WI38 (cell line): ENCODE measurements around the gene LAMC2.

Source experiments
- H3K4me3 ChIP-seq: 2 replicates; pipeline ENCODE4 v1.5.1; 2011; ENCODE audit warnings: low read depth, mild to moderate bottlenecking, control low read depth, low read length
- CTCF ChIP-seq: IDR thresholded peaks from 2 replicates; pipeline ENCODE4 v1.5.1; 2012; ENCODE audit warnings: low read depth, mild to moderate bottlenecking, control low read depth, low read length

LAMC2 gene

DNA sequence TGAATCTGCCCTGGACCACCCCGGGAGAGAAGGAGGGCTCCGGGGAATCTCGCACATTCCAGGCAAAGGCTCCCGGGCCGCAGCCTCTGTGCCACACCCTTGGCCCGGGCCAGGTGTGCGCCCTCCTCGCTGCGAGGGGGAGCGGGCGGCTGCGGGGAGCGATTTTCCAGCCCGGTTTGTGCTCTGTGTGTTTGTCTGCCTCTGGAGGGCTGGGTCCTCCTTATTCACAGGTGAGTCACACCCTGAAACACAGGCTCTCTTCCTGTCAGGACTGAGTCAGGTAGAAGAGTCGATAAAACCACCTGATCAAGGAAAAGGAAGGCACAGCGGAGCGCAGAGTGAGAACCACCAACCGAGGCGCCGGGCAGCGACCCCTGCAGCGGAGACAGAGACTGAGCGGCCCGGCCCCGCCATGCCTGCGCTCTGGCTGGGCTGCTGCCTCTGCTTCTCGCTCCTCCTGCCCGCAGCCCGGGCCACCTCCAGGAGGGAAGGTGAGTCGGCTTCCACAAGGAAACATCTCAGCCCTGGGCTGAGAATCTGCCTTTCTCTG lies at the start of gene LAMC2:
Gene LAMC2 (plus strand): TSS at position 324 of the 550 bp plus-strand sequence. CDS start 89 bp downstream, at position 413.
- no peak for TF ChIP-seq CTCF
- H3K4me3 ChIP-seq = no peak within 1 kb of the TSS

GRCh38 chr1:183137782-183138181 lies 48.3 kb upstream of the LAMC2 start:
- no peak overlapping the region for H3K4me3 ChIP-seq
- TF ChIP-seq CTCF = no peak

GRCh38 chr1:183138301-183138700 lies 47.8 kb upstream of the LAMC2 start:
- TF ChIP-seq CTCF = no peak

DNA sequence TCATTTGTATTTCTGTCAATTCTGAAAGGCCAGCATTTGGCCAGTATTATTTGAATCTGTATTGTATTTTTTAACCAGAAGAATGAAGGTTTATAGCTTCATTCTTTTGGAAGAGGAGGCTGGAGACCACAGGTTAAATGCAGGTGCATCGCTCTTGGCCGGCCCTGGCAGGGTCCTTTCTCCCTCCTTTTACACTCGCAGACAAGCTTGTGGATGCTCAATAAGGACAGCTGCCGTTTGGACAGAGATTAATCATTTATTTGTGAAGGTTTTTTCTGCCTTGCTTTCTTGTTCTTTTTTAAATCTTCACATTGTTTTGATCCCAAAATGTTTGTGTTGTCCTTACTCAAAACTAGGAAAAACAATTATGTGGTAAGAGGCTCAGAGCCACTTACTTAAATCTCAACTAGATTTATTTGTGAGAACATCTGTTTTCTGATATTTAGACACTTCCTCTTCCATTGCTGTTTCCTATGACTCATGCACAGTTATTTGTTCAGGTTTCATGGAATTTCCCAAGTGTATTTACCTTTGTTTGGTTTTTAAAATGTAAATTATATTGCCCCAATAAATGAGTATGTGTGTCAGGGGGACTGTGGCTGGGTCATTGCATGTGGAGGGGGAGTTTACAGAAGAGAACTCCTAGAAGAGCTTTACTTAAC lies 46.7 kb upstream of the LAMC2 start:
- H3K4me3 ChIP-seq = no peak overlapping the region
- TF ChIP-seq CTCF = no peak

More at GRCh38 chr1:183138301-183138700, 47.8 kb upstream of the LAMC2 start:
- no peak overlapping the region for H3K4me3 ChIP-seq

GRCh38 chr1:183140633-183141032 lies 45.4 kb upstream of the LAMC2 start:
- no peak for TF ChIP-seq CTCF
- H3K4me3 ChIP-seq = no peak overlapping the region

DNA sequence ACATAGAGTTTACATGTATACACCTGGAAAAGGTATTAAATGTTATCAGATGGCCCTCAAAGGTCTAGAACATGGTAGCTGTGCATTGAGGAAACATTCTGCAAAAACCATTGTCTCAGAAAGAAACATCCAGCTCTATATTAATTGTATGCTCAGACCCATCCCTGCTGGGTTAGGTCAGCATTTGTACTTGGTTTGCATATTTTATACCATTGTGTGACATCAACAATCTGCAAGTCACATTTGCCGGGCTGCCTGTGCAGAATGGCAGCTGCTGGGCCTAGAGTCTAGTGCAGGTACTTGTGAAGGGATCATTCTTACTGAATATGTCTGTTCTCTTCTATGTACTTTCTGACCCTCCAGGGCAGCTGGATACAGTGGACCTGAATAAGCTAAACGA lies 43.9 kb upstream of the LAMC2 start:
- no peak for TF ChIP-seq CTCF

GRCh38 chr1:183143576-183144315 lies 42.3 kb upstream of the LAMC2 start:
- no peak overlapping the region for H3K4me3 ChIP-seq
- TF ChIP-seq CTCF = no peak

More for the DNA sequence above, 43.9 kb upstream of the LAMC2 start:
- H3K4me3 ChIP-seq = no peak overlapping the region
